GM12865 (cell line): ENCODE results near the gene TMEM256.

Source experiments
- DNase-seq: peaks from one replicate; pipeline ENCODE4 v3.0.0; 2010; ENCODE audit warnings: low read depth
- H3K4me3 ChIP-seq: 2 replicates; pipeline ENCODE4 v1.5.1; 2011; ENCODE audit warnings: mild to moderate bottlenecking, low read depth, low read length, control low read depth
- TF ChIP-seq, protein P1 (sequence below): IDR thresholded peaks from 2 replicates; pipeline ENCODE4 v1.5.1; 2011; ENCODE audit warnings: low read length, control low read depth, low read depth, inconsistent platforms; ENCODE audit not compliant: insufficient read depth; ENCODE audit errors: missing control alignments

TMEM256 gene

DNA sequence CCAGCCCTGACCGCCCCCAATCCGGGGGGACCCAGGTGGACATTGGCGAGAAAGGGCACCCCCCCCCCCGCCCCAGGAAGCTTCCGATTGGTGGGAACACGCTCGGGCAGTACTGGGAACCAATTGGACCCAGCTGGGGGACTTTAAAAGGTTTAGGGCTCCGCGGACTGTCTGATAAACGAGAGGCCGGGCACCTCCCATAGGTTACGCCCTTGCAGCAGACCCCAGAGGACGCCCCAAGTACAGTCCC, 245 bp downstream of the TMEM256 start:
- peak overlapping the region; percentile 51 for H3K4me3 ChIP-seq
- TF ChIP-seq, protein P1, sequence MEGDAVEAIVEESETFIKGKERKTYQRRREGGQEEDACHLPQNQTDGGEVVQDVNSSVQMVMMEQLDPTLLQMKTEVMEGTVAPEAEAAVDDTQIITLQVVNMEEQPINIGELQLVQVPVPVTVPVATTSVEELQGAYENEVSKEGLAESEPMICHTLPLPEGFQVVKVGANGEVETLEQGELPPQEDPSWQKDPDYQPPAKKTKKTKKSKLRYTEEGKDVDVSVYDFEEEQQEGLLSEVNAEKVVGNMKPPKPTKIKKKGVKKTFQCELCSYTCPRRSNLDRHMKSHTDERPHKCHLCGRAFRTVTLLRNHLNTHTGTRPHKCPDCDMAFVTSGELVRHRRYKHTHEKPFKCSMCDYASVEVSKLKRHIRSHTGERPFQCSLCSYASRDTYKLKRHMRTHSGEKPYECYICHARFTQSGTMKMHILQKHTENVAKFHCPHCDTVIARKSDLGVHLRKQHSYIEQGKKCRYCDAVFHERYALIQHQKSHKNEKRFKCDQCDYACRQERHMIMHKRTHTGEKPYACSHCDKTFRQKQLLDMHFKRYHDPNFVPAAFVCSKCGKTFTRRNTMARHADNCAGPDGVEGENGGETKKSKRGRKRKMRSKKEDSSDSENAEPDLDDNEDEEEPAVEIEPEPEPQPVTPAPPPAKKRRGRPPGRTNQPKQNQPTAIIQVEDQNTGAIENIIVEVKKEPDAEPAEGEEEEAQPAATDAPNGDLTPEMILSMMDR: no peak
- no peak for DNase-seq

- H3K4me3 ChIP-seq: peak overlapping the region; percentile 51
- DNase-seq: peak; percentile 9
- TF ChIP-seq, protein P1: no peak
Observed at GRCh38 chr17:7403043-7403726, 712 bp downstream of the TMEM256 start.

DNA sequence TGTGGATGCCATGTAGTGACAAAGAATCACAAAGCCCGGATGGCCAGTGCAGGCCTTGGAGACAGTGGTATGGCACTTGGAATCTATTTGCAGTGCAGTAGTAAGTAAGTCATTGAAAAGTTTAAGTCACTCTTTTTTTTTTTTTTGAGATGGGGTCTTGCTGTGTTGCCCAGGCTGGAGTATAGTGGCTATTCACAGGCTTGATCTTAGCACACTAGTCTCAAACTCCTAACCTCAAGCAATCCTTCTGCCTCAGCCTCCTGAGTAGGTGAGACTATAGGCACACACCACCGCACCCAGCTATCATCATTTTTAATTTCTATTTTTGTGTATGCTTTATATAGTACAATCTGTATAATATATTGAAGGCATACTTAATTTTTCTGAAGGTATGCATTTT, 5.3 kb downstream of the TMEM256 start:
- TF ChIP-seq, protein P1: no peak
- H3K4me3 ChIP-seq: no peak overlapping the region

GRCh38 chr17:7396147-7396546, 7.8 kb downstream of the TMEM256 start:
- DNase-seq: no peak
- H3K4me3 ChIP-seq: no peak overlapping the region
- TF ChIP-seq, protein P1: no peak

More for the DNA sequence above, 5.3 kb downstream of the TMEM256 start:
- DNase-seq: no peak

DNA sequence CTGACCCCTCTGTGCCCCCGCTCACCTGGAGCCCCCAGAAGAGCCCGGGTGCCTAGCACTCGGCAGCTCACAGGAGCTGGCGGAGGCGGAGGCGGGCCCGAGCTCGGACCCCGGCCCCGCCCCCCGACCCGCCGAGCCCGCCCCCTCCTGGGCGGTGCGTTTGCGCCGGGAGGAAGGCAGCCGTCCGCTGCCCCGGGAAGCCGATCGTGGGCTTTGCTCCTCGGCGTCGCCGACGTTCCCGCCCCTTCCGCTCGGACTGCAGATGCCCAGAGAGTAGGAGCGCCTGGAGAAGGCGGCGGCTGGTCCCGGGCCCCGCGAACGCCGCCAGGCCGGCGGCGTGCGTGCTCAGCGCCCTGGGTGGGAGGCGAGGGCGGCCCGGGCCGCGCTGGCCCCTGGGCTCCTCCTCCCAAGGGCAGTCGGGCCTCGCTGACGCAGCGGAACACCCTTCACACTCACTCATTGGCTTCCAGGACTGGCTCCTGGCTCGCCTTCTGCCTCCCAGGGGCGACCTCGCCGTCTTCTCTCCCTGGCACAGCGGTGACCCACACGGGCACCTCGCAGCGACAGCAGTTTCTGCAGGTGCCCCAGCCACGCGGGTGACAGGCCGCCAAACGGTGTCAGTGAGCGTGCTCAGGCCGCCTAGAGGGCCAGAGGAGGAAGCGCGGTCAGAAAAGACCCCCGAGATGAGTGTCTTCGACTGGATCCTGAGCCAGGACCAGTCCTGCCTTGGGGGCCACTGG, 9.3 kb downstream of the TMEM256 start, which contains the start of gene PLSCR3:
Gene PLSCR3 (minus strand): TSS at position 74 of the 740 bp plus-strand sequence. CDS start 415 bp downstream, outside the sequence.
- peak; percentile 91 for DNase-seq
- peak within 1 kb of the TSS; percentile 97 for H3K4me3 ChIP-seq
- TF ChIP-seq, protein P1: peak; percentile 41

DNA sequence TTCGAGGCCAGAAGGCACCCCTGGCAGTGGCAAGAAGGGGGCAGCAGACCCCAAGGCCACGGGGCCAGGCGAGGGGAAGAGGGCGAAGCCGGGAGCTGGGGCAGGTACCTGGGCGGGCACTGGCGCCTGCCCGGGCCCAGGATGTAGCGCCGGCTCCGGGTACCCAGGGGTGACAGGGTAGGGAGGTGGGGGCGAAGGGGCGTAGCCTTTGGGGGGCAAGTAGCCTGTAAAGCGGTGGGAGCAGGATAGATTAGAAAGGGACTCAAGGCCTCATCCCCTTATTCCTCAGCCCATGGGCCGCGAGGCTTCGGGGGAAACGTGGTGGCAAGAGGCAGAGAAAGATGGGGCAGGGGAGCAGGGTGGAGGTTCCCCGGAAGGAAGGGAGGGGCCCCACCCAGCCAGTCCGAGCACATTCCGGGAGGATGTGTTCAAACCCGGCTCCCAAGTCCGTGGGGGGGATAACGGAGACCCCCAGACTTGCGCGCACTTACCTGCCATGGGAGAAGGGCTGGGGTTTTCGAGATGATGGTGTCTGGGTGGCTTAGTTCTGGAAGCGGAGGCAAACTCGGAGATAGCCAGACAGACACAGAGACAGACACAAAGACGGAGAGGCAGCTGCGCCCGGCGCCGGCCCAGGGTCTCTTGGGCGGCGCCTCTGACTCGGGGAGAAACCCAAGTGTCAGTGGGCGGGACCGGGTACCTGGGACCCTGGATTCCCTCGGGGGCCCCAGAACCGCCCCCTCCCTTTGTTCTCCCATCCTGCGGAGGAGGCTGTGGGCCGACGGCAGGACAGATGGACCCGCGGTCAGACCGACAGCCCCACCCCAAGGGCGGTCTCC, 10.1 kb downstream of the TMEM256 start:
- no peak for DNase-seq
- peak overlapping the region; percentile 97 for H3K4me3 ChIP-seq
- TF ChIP-seq, protein P1: no peak
